ENCODE results near the gene RAD51C.
"Not testable (repeated sequence)": the region's sequence is repeated elsewhere in the genome, so short reads cannot be mapped to it uniquely, and the experiment has no call there.

The RAD51C gene

DNA sequence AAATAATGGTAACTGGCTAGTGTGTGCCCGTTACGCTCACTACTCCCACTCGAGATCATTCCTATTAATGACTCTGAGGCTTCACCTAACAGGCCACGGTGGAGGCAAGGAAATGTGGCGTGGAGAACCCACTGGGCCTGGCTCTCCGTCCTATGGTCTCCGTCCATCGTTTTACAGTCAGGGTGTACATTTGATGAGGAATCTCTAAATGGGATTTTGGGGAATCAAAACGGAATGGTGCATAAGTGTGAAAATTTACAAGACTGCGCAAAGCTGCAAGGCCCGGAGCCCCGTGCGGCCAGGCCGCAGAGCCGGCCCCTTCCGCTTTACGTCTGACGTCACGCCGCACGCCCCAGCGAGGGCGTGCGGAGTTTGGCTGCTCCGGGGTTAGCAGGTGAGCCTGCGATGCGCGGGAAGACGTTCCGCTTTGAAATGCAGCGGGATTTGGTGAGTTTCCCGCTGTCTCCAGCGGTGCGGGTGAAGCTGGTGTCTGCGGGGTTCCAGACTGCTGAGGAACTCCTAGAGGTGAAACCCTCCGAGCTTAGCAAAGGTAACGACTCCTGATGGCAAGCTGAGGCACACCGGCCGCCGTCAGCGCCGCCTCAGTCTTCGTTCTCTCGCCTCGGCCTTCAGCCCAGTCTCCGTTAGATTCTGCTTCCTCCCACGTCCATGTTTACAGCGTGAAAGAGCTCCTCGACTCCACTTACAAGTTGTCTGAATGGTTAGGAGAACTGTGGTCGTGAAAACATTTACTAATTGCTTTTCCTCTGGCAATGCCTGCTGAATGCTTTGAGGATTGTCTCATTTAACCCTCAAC, at the start of gene RAD51C:
Gene RAD51C (plus strand): TSS at position 364 of the 817 bp plus-strand sequence. CDS start 42 bp downstream, at position 406.
- peak; percentile 15 for TF ChIP-seq CTCF (conservative IDR thresholded peaks at IDR 0.05; ENCODE audit: low read depth, low read length)
- H3K4me3 ChIP-seq (ENCODE audit: low read depth, low read length): peak within 1 kb of the TSS; percentile 77
- DNase-seq (ENCODE audit: low read depth): peak; percentile 89

DNA sequence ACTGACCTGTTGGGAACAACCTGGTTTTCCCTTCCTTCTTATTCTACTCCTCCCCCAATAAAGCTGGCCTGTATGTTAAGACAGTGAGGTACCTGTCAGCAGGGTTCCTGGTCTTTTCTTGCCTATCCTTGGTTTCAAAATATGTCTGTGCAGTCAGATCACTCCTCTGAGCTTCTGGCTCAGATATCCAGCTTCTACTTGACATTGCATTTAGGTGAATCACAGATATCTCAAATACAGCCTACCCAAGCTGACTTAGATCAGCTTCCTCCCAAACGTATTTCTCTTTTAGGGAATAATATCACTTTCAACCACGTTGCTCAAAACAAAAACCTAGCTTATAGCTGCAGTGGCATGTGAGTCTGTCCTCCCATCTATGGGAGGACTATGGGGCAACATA, 49.3 kb upstream of the RAD51C start:
- H3K4me3 ChIP-seq (ENCODE audit: low read depth, low read length): no peak overlapping the region
- no peak for TF ChIP-seq CTCF (conservative IDR thresholded peaks at IDR 0.05; ENCODE audit: low read depth, low read length)
- peak; percentile 88 for DNase-seq (ENCODE audit: low read depth)

- no peak overlapping the region for H3K4me3 ChIP-seq (ENCODE audit: low read depth, low read length)
- no peak for DNase-seq (ENCODE audit: low read depth)
- TF ChIP-seq CTCF (conservative IDR thresholded peaks at IDR 0.05; ENCODE audit: low read depth, low read length): no peak
Measured at GRCh38 chr17:58648236-58648635, 44.2 kb upstream of the RAD51C start.

- DNase-seq (ENCODE audit: low read depth): peak; percentile 36
- H3K4me3 ChIP-seq (ENCODE audit: low read depth, low read length): not testable (repeated sequence)
Measured at GRCh38 chr17:58657962-58658803, 34.2 kb upstream of the RAD51C start.

DNA sequence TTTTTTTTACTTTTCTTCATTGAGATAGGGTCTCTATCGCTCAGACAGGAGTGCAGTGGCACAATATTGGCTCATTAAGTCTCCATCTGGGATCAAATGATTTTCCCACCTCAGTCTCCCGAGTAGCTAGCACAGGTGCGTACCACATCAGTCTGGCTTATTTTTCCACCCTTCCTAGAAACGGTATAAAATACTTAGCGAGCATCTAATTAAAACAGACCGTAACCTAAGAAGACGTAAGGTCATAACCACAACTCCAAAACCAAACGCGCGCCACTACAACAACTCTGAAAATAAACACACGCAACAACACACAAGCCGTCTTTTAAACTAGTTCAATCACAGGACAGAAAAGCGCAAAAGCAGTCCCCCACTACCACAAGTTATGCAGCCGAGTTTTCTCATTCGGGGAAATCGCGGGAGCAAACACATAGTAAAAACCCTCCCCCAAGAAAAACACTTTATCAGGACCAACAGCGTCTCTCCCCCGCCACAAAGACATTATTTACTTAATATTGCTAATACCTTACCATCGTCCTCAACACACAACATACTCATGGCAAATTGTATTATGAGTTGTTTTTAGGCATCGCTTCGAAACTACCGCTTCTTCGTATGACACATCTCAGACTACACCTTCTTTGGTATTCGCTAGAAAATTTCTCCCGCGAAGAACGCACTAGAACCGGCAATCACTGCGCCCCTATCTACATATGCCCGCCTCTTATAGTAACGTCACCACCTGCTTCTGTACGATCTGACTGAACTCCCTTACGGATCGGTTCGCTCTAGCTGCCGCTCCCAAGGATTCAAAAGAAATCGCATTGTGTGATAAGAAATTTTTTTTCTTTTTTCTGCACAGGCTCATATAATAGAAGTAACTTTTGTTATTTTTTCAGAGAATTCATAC, 33.3 kb upstream of the RAD51C start:
- DNase-seq (ENCODE audit: low read depth): peak; percentile 99
- no peak for TF ChIP-seq CTCF (conservative IDR thresholded peaks at IDR 0.05; ENCODE audit: low read depth, low read length)
- peak overlapping the region; percentile 51 for H3K4me3 ChIP-seq (ENCODE audit: low read depth, low read length)

DNA sequence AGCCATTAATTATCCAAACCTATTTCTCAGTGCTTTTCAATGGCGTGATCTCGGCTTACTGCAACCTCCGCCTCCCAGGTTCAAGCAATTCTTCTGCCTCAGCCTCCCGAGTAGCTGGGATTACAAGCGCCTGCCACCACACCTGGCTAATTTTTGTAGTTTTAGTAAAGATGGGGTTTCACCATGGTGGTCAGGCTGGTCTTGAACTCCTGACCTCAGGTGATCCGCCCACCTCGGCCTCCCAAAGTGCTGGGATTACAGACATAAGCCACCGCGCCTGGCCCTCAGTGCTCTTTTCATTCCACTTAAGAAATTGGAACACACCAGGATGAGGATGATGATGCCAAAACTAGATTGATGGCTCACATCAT, 32.7 kb upstream of the RAD51C start:
- DNase-seq (ENCODE audit: low read depth): not testable (repeated sequence)

GRCh38 chr17:58660621-58661020, 31.8 kb upstream of the RAD51C start:
- H3K4me3 ChIP-seq (ENCODE audit: low read depth, low read length): no peak overlapping the region
- no peak for DNase-seq (ENCODE audit: low read depth)
- no peak for TF ChIP-seq CTCF (conservative IDR thresholded peaks at IDR 0.05; ENCODE audit: low read depth, low read length)

More for the DNA sequence above, 32.7 kb upstream of the RAD51C start:
- peak overlapping the region; percentile 51 for H3K4me3 ChIP-seq (ENCODE audit: low read depth, low read length)
